H1 (cell line): ENCODE results near the gene QSOX1. TPM values are rescaled to one million over a fixed set of nuclear protein-coding genes. Genes with fewer than 3 reads are reported as not detected.

Source experiments
- BRCA1 ChIP-seq: IDR thresholded peaks from 2 replicates; pipeline ENCODE4 v1.6.1; 2012; ENCODE audit warnings: low read depth, low read length, improper control_type of control experiment
- POU5F1 ChIP-seq: IDR thresholded peaks from 2 replicates; pipeline ENCODE4 v1.6.1; 2011; ENCODE audit warnings: low read depth, mild to moderate bottlenecking, low read length, moderate library complexity
- RNF2 ChIP-seq: fragments of 200-900, 300-1000 bp; sonication (generic); IDR thresholded peaks from 2 replicates; pipeline ENCODE4 v1.7.1; 2016; ENCODE audit warnings: borderline replicate concordance, low read depth, mild to moderate bottlenecking, antibody characterized with exemption, low read length; ENCODE audit not compliant: poor library complexity, severe bottlenecking; ENCODE audit errors: missing control alignments
- polyA plus RNA-seq, 7 experiments: library from polyadenylated mRNA; depleted of rRNA in 3 of 7; stranded (reverse) in 5 of 7; unstranded in 2 of 7; fragments of >200 nt in 5 of 7; fragments of 200-250 nt in 2 of 7; gene quantifications; 1 replicate in 5 of 7; 2 replicates in 1 of 7; 4 replicates in 1 of 7; pipeline versions ENCODE4 v1.2.1 to v1.2.3, GENCODE V29; 2011 to 2013; ENCODE audit warnings: missing spikeins in 2 of 7, mixed read lengths in 2 of 7
- total RNA-seq: library from RNA; stranded (reverse); fragmentation: NEBNext Ultra II Directional; extraction: Animal tissue kit (Norgen Biotek cat#: 25700); gene quantifications from 2 replicates; pipeline ENCODE4 v1.2.1, GENCODE V29; 2021
- TF ChIP-seq, protein P1 (sequence below): fragments of 300-600 bp; sonication (generic); IDR thresholded peaks from 2 replicates; pipeline ENCODE4 v1.7.1; 2012; ENCODE audit warnings: low read length, moderate library complexity, mild to moderate bottlenecking, inconsistent platforms; ENCODE audit not compliant: insufficient replicate concordance
- TF ChIP-seq, protein P2 (sequence below): IDR thresholded peaks from 2 replicates; pipeline ENCODE4 v1.6.1; 2012; ENCODE audit warnings: low read length, inconsistent platforms

QSOX1 gene
- total and polyA plus RNA-seq, 2 of the 8 experiments (the other 6 are each of a cell fraction or from before 2014, with no cell fraction given), result 97.7 to 123 TPM

- TF ChIP-seq, protein P1, sequence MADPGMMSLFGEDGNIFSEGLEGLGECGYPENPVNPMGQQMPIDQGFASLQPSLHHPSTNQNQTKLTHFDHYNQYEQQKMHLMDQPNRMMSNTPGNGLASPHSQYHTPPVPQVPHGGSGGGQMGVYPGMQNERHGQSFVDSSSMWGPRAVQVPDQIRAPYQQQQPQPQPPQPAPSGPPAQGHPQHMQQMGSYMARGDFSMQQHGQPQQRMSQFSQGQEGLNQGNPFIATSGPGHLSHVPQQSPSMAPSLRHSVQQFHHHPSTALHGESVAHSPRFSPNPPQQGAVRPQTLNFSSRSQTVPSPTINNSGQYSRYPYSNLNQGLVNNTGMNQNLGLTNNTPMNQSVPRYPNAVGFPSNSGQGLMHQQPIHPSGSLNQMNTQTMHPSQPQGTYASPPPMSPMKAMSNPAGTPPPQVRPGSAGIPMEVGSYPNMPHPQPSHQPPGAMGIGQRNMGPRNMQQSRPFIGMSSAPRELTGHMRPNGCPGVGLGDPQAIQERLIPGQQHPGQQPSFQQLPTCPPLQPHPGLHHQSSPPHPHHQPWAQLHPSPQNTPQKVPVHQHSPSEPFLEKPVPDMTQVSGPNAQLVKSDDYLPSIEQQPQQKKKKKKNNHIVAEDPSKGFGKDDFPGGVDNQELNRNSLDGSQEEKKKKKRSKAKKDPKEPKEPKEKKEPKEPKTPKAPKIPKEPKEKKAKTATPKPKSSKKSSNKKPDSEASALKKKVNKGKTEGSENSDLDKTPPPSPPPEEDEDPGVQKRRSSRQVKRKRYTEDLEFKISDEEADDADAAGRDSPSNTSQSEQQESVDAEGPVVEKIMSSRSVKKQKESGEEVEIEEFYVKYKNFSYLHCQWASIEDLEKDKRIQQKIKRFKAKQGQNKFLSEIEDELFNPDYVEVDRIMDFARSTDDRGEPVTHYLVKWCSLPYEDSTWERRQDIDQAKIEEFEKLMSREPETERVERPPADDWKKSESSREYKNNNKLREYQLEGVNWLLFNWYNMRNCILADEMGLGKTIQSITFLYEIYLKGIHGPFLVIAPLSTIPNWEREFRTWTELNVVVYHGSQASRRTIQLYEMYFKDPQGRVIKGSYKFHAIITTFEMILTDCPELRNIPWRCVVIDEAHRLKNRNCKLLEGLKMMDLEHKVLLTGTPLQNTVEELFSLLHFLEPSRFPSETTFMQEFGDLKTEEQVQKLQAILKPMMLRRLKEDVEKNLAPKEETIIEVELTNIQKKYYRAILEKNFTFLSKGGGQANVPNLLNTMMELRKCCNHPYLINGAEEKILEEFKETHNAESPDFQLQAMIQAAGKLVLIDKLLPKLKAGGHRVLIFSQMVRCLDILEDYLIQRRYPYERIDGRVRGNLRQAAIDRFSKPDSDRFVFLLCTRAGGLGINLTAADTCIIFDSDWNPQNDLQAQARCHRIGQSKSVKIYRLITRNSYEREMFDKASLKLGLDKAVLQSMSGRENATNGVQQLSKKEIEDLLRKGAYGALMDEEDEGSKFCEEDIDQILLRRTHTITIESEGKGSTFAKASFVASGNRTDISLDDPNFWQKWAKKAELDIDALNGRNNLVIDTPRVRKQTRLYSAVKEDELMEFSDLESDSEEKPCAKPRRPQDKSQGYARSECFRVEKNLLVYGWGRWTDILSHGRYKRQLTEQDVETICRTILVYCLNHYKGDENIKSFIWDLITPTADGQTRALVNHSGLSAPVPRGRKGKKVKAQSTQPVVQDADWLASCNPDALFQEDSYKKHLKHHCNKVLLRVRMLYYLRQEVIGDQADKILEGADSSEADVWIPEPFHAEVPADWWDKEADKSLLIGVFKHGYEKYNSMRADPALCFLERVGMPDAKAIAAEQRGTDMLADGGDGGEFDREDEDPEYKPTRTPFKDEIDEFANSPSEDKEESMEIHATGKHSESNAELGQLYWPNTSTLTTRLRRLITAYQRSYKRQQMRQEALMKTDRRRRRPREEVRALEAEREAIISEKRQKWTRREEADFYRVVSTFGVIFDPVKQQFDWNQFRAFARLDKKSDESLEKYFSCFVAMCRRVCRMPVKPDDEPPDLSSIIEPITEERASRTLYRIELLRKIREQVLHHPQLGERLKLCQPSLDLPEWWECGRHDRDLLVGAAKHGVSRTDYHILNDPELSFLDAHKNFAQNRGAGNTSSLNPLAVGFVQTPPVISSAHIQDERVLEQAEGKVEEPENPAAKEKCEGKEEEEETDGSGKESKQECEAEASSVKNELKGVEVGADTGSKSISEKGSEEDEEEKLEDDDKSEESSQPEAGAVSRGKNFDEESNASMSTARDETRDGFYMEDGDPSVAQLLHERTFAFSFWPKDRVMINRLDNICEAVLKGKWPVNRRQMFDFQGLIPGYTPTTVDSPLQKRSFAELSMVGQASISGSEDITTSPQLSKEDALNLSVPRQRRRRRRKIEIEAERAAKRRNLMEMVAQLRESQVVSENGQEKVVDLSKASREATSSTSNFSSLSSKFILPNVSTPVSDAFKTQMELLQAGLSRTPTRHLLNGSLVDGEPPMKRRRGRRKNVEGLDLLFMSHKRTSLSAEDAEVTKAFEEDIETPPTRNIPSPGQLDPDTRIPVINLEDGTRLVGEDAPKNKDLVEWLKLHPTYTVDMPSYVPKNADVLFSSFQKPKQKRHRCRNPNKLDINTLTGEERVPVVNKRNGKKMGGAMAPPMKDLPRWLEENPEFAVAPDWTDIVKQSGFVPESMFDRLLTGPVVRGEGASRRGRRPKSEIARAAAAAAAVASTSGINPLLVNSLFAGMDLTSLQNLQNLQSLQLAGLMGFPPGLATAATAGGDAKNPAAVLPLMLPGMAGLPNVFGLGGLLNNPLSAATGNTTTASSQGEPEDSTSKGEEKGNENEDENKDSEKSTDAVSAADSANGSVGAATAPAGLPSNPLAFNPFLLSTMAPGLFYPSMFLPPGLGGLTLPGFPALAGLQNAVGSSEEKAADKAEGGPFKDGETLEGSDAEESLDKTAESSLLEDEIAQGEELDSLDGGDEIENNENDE, result no peak
- TF ChIP-seq RNF2, result no peak
- TF ChIP-seq BRCA1, result no peak
- TF ChIP-seq POU5F1, result no peak
- TF ChIP-seq, protein P2, sequence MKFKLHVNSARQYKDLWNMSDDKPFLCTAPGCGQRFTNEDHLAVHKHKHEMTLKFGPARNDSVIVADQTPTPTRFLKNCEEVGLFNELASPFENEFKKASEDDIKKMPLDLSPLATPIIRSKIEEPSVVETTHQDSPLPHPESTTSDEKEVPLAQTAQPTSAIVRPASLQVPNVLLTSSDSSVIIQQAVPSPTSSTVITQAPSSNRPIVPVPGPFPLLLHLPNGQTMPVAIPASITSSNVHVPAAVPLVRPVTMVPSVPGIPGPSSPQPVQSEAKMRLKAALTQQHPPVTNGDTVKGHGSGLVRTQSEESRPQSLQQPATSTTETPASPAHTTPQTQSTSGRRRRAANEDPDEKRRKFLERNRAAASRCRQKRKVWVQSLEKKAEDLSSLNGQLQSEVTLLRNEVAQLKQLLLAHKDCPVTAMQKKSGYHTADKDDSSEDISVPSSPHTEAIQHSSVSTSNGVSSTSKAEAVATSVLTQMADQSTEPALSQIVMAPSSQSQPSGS, result no peak
Measured at GRCh38 chr1:180157576-180158057, 2.9 kb downstream of the QSOX1 start (continued).
